ENCODE results near the gene TCF7L2.
"Not testable (repeated sequence)": the region's sequence is repeated elsewhere in the genome, so short reads cannot be mapped to it uniquely, and the experiment has no call there.

The TCF7L2 gene

GRCh38 chr10:113055458-113055857 is 105.4 kb downstream of the TCF7L2 start:
- Mint-ChIP-seq H3K4me1 (peaks cover 15% of the 10 kb centered on the region), H3K36me3 (ENCODE audit: insufficient read depth) (no peaks in the 10 kb centered on the region), H3K27ac (ENCODE audit: low read depth) (no peak overlapping the region), H3K27me3 (peaks cover 19% of the 10 kb centered on the region), H3K9me3 (no peaks in the 10 kb centered on the region), H3K4me3 (no peak overlapping the region)
- DNase-seq (ENCODE audit: low spot score in 2 of 2) (no peak), ATAC-seq (replicated peaks; ENCODE audit: extremely low read depth, poor library complexity, severe bottlenecking) (no peak)

- no peaks in the 10 kb centered on the region for H3K9me3 Mint-ChIP-seq
- no peaks in the 10 kb centered on the region for H3K36me3 Mint-ChIP-seq (ENCODE audit: insufficient read depth)
- peaks cover 19% of the 10 kb centered on the region for H3K27me3 Mint-ChIP-seq
- H3K27ac Mint-ChIP-seq (ENCODE audit: low read depth), result no peak overlapping the region
- no peak overlapping the region for H3K4me3 Mint-ChIP-seq
- no peak for DNase-seq (ENCODE audit: low spot score in 2 of 2)
- ATAC-seq (replicated peaks; ENCODE audit: extremely low read depth, poor library complexity, severe bottlenecking), result no peak
- H3K4me1 Mint-ChIP-seq, result peaks cover 9% of the 10 kb centered on the region
Measured at GRCh38 chr10:113056030-113056429, 106.0 kb downstream of the TCF7L2 start.

- no peak overlapping the region for H3K27ac Mint-ChIP-seq (ENCODE audit: low read depth)
- H3K36me3 Mint-ChIP-seq (ENCODE audit: insufficient read depth), result no peaks in the 10 kb centered on the region
- ATAC-seq (replicated peaks; ENCODE audit: extremely low read depth, poor library complexity, severe bottlenecking), result no peak
- no peak for DNase-seq (ENCODE audit: low spot score in 2 of 2)
- H3K9me3 Mint-ChIP-seq, result no peaks in the 10 kb centered on the region
- peaks cover 7% of the 10 kb centered on the region for H3K4me1 Mint-ChIP-seq
- peaks cover 19% of the 10 kb centered on the region for H3K27me3 Mint-ChIP-seq
- H3K4me3 Mint-ChIP-seq, result no peak overlapping the region
Measured at GRCh38 chr10:113056441-113057021, 106.5 kb downstream of the TCF7L2 start.

- Mint-ChIP-seq H3K9me3 (no peaks in the 10 kb centered on the region), H3K27me3 (peaks cover 9% of the 10 kb centered on the region), H3K36me3 (ENCODE audit: insufficient read depth) (peaks cover 2% of the 10 kb centered on the region), H3K4me1 (no peaks in the 10 kb centered on the region), H3K27ac (ENCODE audit: low read depth) (no peak overlapping the region), H3K4me3 (no peak overlapping the region)
- ATAC-seq (replicated peaks; ENCODE audit: extremely low read depth, poor library complexity, severe bottlenecking) (no peak), DNase-seq (ENCODE audit: low spot score in 2 of 2) (no peak)
Measured at GRCh38 chr10:113057948-113058522, 108.0 kb downstream of the TCF7L2 start.

- Mint-ChIP-seq H3K4me3 (no peak overlapping the region), H3K27ac (ENCODE audit: low read depth) (no peak overlapping the region), H3K27me3 (peaks cover 9% of the 10 kb centered on the region), H3K9me3 (no peaks in the 10 kb centered on the region), H3K36me3 (ENCODE audit: insufficient read depth) (peaks cover 2% of the 10 kb centered on the region), H3K4me1 (no peaks in the 10 kb centered on the region)
- ATAC-seq (replicated peaks; ENCODE audit: extremely low read depth, poor library complexity, severe bottlenecking) (no peak), DNase-seq (ENCODE audit: low spot score in 2 of 2) (no peak)
Measured at GRCh38 chr10:113058523-113059370, 108.7 kb downstream of the TCF7L2 start.

GRCh38 chr10:113059371-113059780 is 109.3 kb downstream of the TCF7L2 start:
- Mint-ChIP-seq H3K27ac (ENCODE audit: low read depth) (no peak overlapping the region), H3K27me3 (peaks cover 3% of the 10 kb centered on the region), H3K36me3 (ENCODE audit: insufficient read depth) (peaks cover 2% of the 10 kb centered on the region), H3K9me3 (no peaks in the 10 kb centered on the region), H3K4me3 (no peak overlapping the region), H3K4me1 (no peaks in the 10 kb centered on the region)
- no peak for ATAC-seq (replicated peaks; ENCODE audit: extremely low read depth, poor library complexity, severe bottlenecking)
- no peak for DNase-seq (ENCODE audit: low spot score in 2 of 2)

GRCh38 chr10:113060201-113061053 is 110.4 kb downstream of the TCF7L2 start:
- no peaks in the 10 kb centered on the region for H3K9me3 Mint-ChIP-seq
- H3K36me3 Mint-ChIP-seq (ENCODE audit: insufficient read depth), result peaks cover 2% of the 10 kb centered on the region
- H3K4me3 Mint-ChIP-seq, result no peak overlapping the region
- DNase-seq (ENCODE audit: low spot score in 2 of 2) (no peak), ATAC-seq (replicated peaks; ENCODE audit: extremely low read depth, poor library complexity, severe bottlenecking) (no peak)
- no peaks in the 10 kb centered on the region for H3K27me3 Mint-ChIP-seq
- H3K27ac Mint-ChIP-seq (ENCODE audit: low read depth), result no peak overlapping the region
- H3K4me1 Mint-ChIP-seq, result no peaks in the 10 kb centered on the region

- no peaks in the 10 kb centered on the region for H3K4me1 Mint-ChIP-seq
- DNase-seq (ENCODE audit: low spot score in 2 of 2), result no peak
- no peak overlapping the region for H3K4me3 Mint-ChIP-seq
- peaks cover 2% of the 10 kb centered on the region for H3K36me3 Mint-ChIP-seq (ENCODE audit: insufficient read depth)
- ATAC-seq (replicated peaks; ENCODE audit: extremely low read depth, poor library complexity, severe bottlenecking), result no peak
- H3K9me3 Mint-ChIP-seq, result no peaks in the 10 kb centered on the region
- no peaks in the 10 kb centered on the region for H3K27me3 Mint-ChIP-seq
- H3K27ac Mint-ChIP-seq (ENCODE audit: low read depth), result no peak overlapping the region
Measured at GRCh38 chr10:113061054-113061430, 111.0 kb downstream of the TCF7L2 start.

- no peaks in the 10 kb centered on the region for H3K9me3 Mint-ChIP-seq
- H3K4me3 Mint-ChIP-seq, result no peak overlapping the region
- no peak overlapping the region for H3K27ac Mint-ChIP-seq (ENCODE audit: low read depth)
- no peaks in the 10 kb centered on the region for H3K27me3 Mint-ChIP-seq
- no peaks in the 10 kb centered on the region for H3K4me1 Mint-ChIP-seq
- no peak for DNase-seq (ENCODE audit: low spot score in 2 of 2)
- ATAC-seq (replicated peaks; ENCODE audit: extremely low read depth, poor library complexity, severe bottlenecking), result no peak
- peaks cover 2% of the 10 kb centered on the region for H3K36me3 Mint-ChIP-seq (ENCODE audit: insufficient read depth)
Measured at GRCh38 chr10:113061557-113061956, 111.5 kb downstream of the TCF7L2 start.

GRCh38 chr10:113063043-113063967 is 113.3 kb downstream of the TCF7L2 start:
- Mint-ChIP-seq H3K4me3 (no peak overlapping the region), H3K27me3 (no peaks in the 10 kb centered on the region), H3K36me3 (ENCODE audit: insufficient read depth) (peaks cover 2% of the 10 kb centered on the region), H3K9me3 (no peaks in the 10 kb centered on the region), H3K27ac (ENCODE audit: low read depth) (no peak overlapping the region), H3K4me1 (no peaks in the 10 kb centered on the region)
- no peak for DNase-seq (ENCODE audit: low spot score in 2 of 2)
- ATAC-seq (replicated peaks; ENCODE audit: extremely low read depth, poor library complexity, severe bottlenecking), result no peak

GRCh38 chr10:113064039-113064438 is 114.0 kb downstream of the TCF7L2 start:
- DNase-seq (ENCODE audit: low spot score in 2 of 2), result no peak
- no peaks in the 10 kb centered on the region for H3K4me1 Mint-ChIP-seq
- no peaks in the 10 kb centered on the region for H3K27me3 Mint-ChIP-seq
- no peak overlapping the region for H3K4me3 Mint-ChIP-seq
- no peak overlapping the region for H3K27ac Mint-ChIP-seq (ENCODE audit: low read depth)
- H3K36me3 Mint-ChIP-seq (ENCODE audit: insufficient read depth), result peaks cover 2% of the 10 kb centered on the region
- no peak for ATAC-seq (replicated peaks; ENCODE audit: extremely low read depth, poor library complexity, severe bottlenecking)
- H3K9me3 Mint-ChIP-seq, result no peaks in the 10 kb centered on the region

GRCh38 chr10:113066120-113066519 is 116.1 kb downstream of the TCF7L2 start:
- H3K27ac Mint-ChIP-seq (ENCODE audit: low read depth); H3K4me1 Mint-ChIP-seq; H3K9me3 Mint-ChIP-seq; H3K4me3 Mint-ChIP-seq; H3K36me3 Mint-ChIP-seq (ENCODE audit: insufficient read depth); ATAC-seq (replicated peaks; ENCODE audit: extremely low read depth, poor library complexity, severe bottlenecking); H3K27me3 Mint-ChIP-seq; DNase-seq (ENCODE audit: low spot score in 2 of 2): not testable (repeated sequence)
